HG02623 (cell line): Measurements from ENCODE around the gene RNU5B-1.
"Not testable (repeated sequence)": the region's sequence is repeated elsewhere in the genome, so short reads cannot be mapped to it uniquely, and the experiment has no call there.

Source experiments
- ATAC-seq: cut with Tn5 transposase; IDR thresholded peaks from one replicate; pipeline ENCODE4 v1.9.1; 2021; ENCODE audit warnings: moderate library complexity; ENCODE audit not compliant: unreplicated experiment

Gene RNU5B-1

GRCh38 chr15:65339920-65340319 is 35.4 kb downstream of the RNU5B-1 start:
- no peak for ATAC-seq

GRCh38 chr15:65342493-65342892 is 38.0 kb downstream of the RNU5B-1 start:
- ATAC-seq, result no peak

GRCh38 chr15:65343374-65343981 is 39.0 kb downstream of the RNU5B-1 start:
- no peak for ATAC-seq

GRCh38 chr15:65344214-65344913 is 39.9 kb downstream of the RNU5B-1 start:
- no peak for ATAC-seq

- no peak for ATAC-seq
Observed at GRCh38 chr15:65344914-65345275, 40.4 kb downstream of the RNU5B-1 start.

GRCh38 chr15:65346856-65347598 is 42.5 kb downstream of the RNU5B-1 start:
- no peak for ATAC-seq

GRCh38 chr15:65347756-65348155 is 43.3 kb downstream of the RNU5B-1 start:
- ATAC-seq, result not testable (repeated sequence)

- ATAC-seq, result no peak
Observed at GRCh38 chr15:65349338-65349737, 44.9 kb downstream of the RNU5B-1 start.

GRCh38 chr15:65351972-65352371 is 47.5 kb downstream of the RNU5B-1 start:
- ATAC-seq, result not testable (repeated sequence)
